ENCODE results near the gene ATF5. TPM values are rescaled to one million over a fixed set of nuclear protein-coding genes. Genes with fewer than 3 reads are reported as not detected.

ATF5 gene
- total and polyA plus RNA-seq, 2 donors (not counting 1 experiment from before 2014, with no cell fraction given), result 9.0 to 37.6 TPM

GRCh38 chr19:49910179-49910578, 18.8 kb upstream of the ATF5 start:
- no peak for ATAC-seq (ENCODE audit: low read depth)
- TF ChIP-seq, protein P1, sequence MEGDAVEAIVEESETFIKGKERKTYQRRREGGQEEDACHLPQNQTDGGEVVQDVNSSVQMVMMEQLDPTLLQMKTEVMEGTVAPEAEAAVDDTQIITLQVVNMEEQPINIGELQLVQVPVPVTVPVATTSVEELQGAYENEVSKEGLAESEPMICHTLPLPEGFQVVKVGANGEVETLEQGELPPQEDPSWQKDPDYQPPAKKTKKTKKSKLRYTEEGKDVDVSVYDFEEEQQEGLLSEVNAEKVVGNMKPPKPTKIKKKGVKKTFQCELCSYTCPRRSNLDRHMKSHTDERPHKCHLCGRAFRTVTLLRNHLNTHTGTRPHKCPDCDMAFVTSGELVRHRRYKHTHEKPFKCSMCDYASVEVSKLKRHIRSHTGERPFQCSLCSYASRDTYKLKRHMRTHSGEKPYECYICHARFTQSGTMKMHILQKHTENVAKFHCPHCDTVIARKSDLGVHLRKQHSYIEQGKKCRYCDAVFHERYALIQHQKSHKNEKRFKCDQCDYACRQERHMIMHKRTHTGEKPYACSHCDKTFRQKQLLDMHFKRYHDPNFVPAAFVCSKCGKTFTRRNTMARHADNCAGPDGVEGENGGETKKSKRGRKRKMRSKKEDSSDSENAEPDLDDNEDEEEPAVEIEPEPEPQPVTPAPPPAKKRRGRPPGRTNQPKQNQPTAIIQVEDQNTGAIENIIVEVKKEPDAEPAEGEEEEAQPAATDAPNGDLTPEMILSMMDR (IDR thresholded peaks at IDR 0.05), result no peak
- TF ChIP-seq EZH2 (IDR thresholded peaks at IDR 0.05; ENCODE audit: borderline replicate concordance, insufficient read depth, low read depth, low read length, poor library complexity, severe bottlenecking), result no peak

More at GRCh38 chr19:49910179-49910578, 18.8 kb upstream of the ATF5 start:
- peaks cover 42 to 53% of the 10 kb centered on the region in 2 donors for H3K4me1 ChIP-seq (ENCODE audit: control insufficient read depth in 2 of 2, insufficient read depth in 2 of 2, low read length in 2 of 2)
- Mint-ChIP-seq H3K9me3 (ENCODE audit: insufficient read depth) (peaks cover 3% of the 10 kb centered on the region), H3K27ac (peak overlapping the region; percentile 72), H3K4me3 (peak overlapping the region; percentile 16), H3K4me1 (peaks cover 70% of the 10 kb centered on the region), H3K27me3 (no peaks in the 10 kb centered on the region)
- no peak overlapping the region for H3K4me2 ChIP-seq (replicated peaks; ENCODE audit: low read depth, low read length, poor library complexity, severe bottlenecking)
- peaks cover 0 to 39% of the 10 kb centered on the region in 2 experiments for H3K36me3 ChIP-seq (replicated peaks in 1 of 2; ENCODE audit: control extremely low read depth in 1 of 2, control insufficient read depth in 1 of 2, extremely low read depth in 1 of 2, insufficient read depth in 2 of 2, low read length in 1 of 2)
- no peak overlapping the region for H2AFZ ChIP-seq (ENCODE audit: insufficient read depth, low read depth, low read length, poor library complexity, severe bottlenecking)
- no peak overlapping the region for H3K9ac ChIP-seq (ENCODE audit: low read length)
- peaks cover 36% of the 10 kb centered on the region for H3K79me2 ChIP-seq (ENCODE audit: control insufficient read depth, insufficient read depth, low read length)
- intact Hi-C loops (cut with micrococcal nuclease), result loop anchor here (2.0 kb wide), 1 partner anchor 13 kb away; the partner anchor contains the start of gene IL4I1
- ChIA-PET POLR2A (interaction anchor here (0.6 to 3.1 kb wide), 3 partner anchors 13 to 131 kb away, joined by 5 to 20 read pairs (median 12); partner anchors contain the start of genes ATF5, IL4I1 and NUP62), CTCF (interaction anchor here (0.9 to 3.5 kb wide), 3 partner anchors 12 to 20 kb away, joined by 3 to 12 read pairs (median 4); no protein-coding TSS in a partner anchor)
- peak overlapping the region in 1 of 2 donors; percentile 38 for H3K27ac ChIP-seq (ENCODE audit: low read length in 2 of 2)
- no peak overlapping the region for H3K4me3 ChIP-seq (ENCODE audit: control extremely low read depth in 1 of 5, extremely low read depth in 1 of 5, insufficient read depth in 1 of 5, low read depth in 2 of 5, low read length in 4 of 5)
- H4K20me1 ChIP-seq (ENCODE audit: control insufficient read depth, insufficient read depth, low read length, poor library complexity, severe bottlenecking), result peaks cover 41% of the 10 kb centered on the region
- 100% methylated on average over 4 of the region's 5 CpGs for WGBS (ENCODE audit: insufficient coverage)
- H3K27me3 ChIP-seq (replicated peaks in 1 of 4; ENCODE audit: control extremely low read depth in 1 of 4, control insufficient read depth in 3 of 4, insufficient read depth in 4 of 4, low read length in 3 of 4), result no peaks in the 10 kb centered on the region
- no peak for DNase-seq
- H3K9me3 ChIP-seq (ENCODE audit: control extremely low read depth in 1 of 3, control insufficient read depth in 2 of 3, insufficient read depth in 1 of 3, low read length in 2 of 3), result peaks cover 0 to 16% (median 0%) of the 10 kb centered on the region in 3 donors

Measured in B cell (primary cell).